AG09309 (cell line): ENCODE data around the gene KISS1.
A peak's percentile ranks its signal among the peaks of the same experiment; 100 is the strongest.

ENCODE experiments used
- DNase-seq: peaks from one replicate; pipeline ENCODE4 v3.0.0-alpha.2; 2010; ENCODE audit warnings: low read depth
- H3K4me3 ChIP-seq: 2 replicates; pipeline ENCODE4 v1.5.1; 2011; ENCODE audit warnings: mild to moderate bottlenecking, low read depth, low read length, moderate library complexity; ENCODE audit not compliant: control insufficient read depth
- TF ChIP-seq, protein P1 (sequence below): IDR thresholded peaks from 2 replicates; pipeline ENCODE4 v1.5.1; 2011; ENCODE audit warnings: mild to moderate bottlenecking, low read depth, low read length, inconsistent platforms; ENCODE audit not compliant: insufficient read depth, control insufficient read depth; ENCODE audit errors: missing control alignments

The KISS1 gene

GRCh38 chr1:204174958-204175357 lies 21.3 kb downstream of the KISS1 start:
- TF ChIP-seq, protein P1, sequence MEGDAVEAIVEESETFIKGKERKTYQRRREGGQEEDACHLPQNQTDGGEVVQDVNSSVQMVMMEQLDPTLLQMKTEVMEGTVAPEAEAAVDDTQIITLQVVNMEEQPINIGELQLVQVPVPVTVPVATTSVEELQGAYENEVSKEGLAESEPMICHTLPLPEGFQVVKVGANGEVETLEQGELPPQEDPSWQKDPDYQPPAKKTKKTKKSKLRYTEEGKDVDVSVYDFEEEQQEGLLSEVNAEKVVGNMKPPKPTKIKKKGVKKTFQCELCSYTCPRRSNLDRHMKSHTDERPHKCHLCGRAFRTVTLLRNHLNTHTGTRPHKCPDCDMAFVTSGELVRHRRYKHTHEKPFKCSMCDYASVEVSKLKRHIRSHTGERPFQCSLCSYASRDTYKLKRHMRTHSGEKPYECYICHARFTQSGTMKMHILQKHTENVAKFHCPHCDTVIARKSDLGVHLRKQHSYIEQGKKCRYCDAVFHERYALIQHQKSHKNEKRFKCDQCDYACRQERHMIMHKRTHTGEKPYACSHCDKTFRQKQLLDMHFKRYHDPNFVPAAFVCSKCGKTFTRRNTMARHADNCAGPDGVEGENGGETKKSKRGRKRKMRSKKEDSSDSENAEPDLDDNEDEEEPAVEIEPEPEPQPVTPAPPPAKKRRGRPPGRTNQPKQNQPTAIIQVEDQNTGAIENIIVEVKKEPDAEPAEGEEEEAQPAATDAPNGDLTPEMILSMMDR: no peak
- no peak for DNase-seq
- H3K4me3 ChIP-seq: no peak overlapping the region

GRCh38 chr1:204172404-204173029 lies 23.8 kb downstream of the KISS1 start:
- H3K4me3 ChIP-seq: no peak overlapping the region
- no peak for DNase-seq
- TF ChIP-seq, protein P1: no peak

DNA sequence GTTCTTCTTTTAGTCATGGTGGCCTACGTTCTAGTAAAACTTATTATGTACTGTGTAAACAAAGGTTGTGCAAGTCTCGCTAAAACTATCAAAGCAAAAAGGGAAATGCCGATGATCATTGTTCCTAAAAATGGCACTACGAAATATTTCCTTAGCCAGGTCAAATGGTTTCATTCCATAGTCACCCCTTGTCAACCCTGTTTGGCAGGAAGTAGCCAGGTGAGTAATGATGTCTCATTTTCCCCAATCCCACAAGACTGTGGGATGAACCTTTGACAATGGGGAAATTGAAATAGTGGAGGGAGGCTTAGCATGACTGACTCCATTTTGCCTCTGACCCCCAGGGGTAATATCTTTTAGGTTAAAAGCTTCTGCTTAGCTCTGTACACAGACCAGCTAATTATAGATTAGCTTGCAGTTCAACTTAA lies 24.5 kb downstream of the KISS1 start:
- TF ChIP-seq, protein P1: no peak
- H3K4me3 ChIP-seq: no peak overlapping the region

GRCh38 chr1:204170494-204171155 lies 25.7 kb downstream of the KISS1 start:
- H3K4me3 ChIP-seq: no peak overlapping the region
- no peak for DNase-seq
- TF ChIP-seq, protein P1: no peak

More for the DNA sequence above, 24.5 kb downstream of the KISS1 start:
- DNase-seq: peak; percentile 25

DNA sequence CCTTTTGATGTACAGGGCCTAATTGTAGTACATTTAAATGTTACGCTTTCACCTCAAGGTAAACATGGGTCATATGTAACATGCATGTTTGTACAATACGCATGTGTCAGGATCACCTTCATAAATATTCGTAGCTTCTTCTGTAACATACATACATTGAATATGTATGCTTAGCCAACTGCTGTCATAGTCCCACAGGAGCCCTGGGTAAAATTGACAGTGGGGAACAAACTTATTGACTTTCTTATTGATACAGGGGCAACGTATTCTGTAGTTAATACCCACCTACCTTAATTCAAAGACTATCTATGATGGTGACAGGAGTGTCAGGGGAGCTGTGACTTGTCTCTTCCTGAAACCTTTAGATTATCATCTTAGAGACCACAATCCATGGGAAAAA lies 26.4 kb downstream of the KISS1 start:
- no peak for DNase-seq
- no peak overlapping the region for H3K4me3 ChIP-seq
- TF ChIP-seq, protein P1: no peak

DNA sequence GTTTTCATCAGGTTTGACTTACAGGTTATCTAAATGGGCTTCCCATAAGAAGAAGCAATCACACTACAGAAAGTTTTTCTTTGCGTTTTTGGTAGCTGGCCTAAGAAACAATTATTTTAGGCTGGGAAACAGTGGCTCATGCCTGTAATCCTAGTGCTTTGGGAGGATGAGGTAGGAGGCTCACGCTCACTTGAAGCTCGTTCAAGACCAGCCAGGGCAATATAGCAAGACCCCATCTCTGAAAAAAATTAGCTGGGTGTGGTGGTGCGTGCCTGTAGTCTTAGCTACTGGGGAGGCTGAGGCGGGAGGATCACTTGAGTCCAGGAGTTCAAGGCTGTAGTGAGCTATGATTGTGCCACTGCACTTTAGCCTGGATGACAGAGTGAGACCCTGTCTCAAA lies 28.6 kb downstream of the KISS1 start:
- no peak for DNase-seq
- no peak overlapping the region for H3K4me3 ChIP-seq

More for the DNA sequence above, 28.6 kb downstream of the KISS1 start:
- TF ChIP-seq, protein P1: no peak
